ENCODE measurements around the gene AGAP5. TPM values are rescaled to one million over a fixed set of nuclear protein-coding genes. Genes with fewer than 3 reads are reported as not detected.

The AGAP5 gene
- total and polyA plus RNA-seq, 9 of the 15 experiments (the other 6 are each of a cell fraction or from before 2014, with no cell fraction given), result 0.32 to 7.5 (median 5.3) TPM

GRCh38 chr10:73625884-73626752, 71.8 kb downstream of the AGAP5 start (continued):
- no peak for TF ChIP-seq GMEB1 (CRISPR knock-in tag; IDR thresholded peaks at IDR 0.05)
- no peak for TF ChIP-seq ZZZ3 (IDR thresholded peaks at IDR 0.05)
- no peak for TF ChIP-seq ZNF717 (CRISPR knock-in tag; IDR thresholded peaks at IDR 0.05)
- no peak for TF ChIP-seq TCF3 (CRISPR knock-in tag; IDR thresholded peaks at IDR 0.05)
- TF ChIP-seq TCF7 (IDR thresholded peaks at IDR 0.05; ENCODE audit: borderline replicate concordance), result no peak
- TF ChIP-seq POLR3G (IDR thresholded peaks at IDR 0.05; ENCODE audit: extremely low read depth, insufficient read length, insufficient replicate concordance), result no peak
- no peak for TF ChIP-seq RAD21 (CRISPR knock-in tag; conservative IDR thresholded peaks at IDR 0.05 in 1 of 2, IDR thresholded peaks at IDR 0.05 in 1 of 2)
- TF ChIP-seq ATF2 (CRISPR knock-in tag; IDR thresholded peaks at IDR 0.05), result no peak
- no peak for TF ChIP-seq ZBTB8A (IDR thresholded peaks at IDR 0.05; ENCODE audit: partially characterized antibody)
- peak in 1 of 2 experiments; percentile 97; a peak in 2 of 4 replicates for TF ChIP-seq CSDE1 (IDR thresholded peaks at IDR 0.05)
- TF ChIP-seq NCOR1 (IDR thresholded peaks at IDR 0.05), result no peak
- TF ChIP-seq TBL1XR1 (IDR thresholded peaks at IDR 0.05; ENCODE audit: low read length in 2 of 2), result no peak; a peak in 1 of 4 replicates
- no peak for TF ChIP-seq MEF2D (tag; conservative IDR thresholded peaks at IDR 0.05; ENCODE audit: low read depth)
- TF ChIP-seq SMARCC2 (IDR thresholded peaks at IDR 0.05; ENCODE audit: low read depth), result no peak; the same call in 1 of the 2 replicates
- TF ChIP-seq ZNF592 (IDR thresholded peaks at IDR 0.05), result 0 out of 2 replicates have a peak, but pooled peaks have one; percentile 27
- no peak for TF ChIP-seq BHLHE40 (IDR thresholded peaks at IDR 0.05; ENCODE audit: low read length)
- TF ChIP-seq PHF20 (IDR thresholded peaks at IDR 0.05; ENCODE audit: partially characterized antibody), result peak; percentile 91
- TF ChIP-seq L3MBTL2 (IDR thresholded peaks at IDR 0.05), result peak; percentile 81
- TF ChIP-seq ETV1 (tag; conservative IDR thresholded peaks at IDR 0.05; ENCODE audit: low read depth), result no peak; the same call in 1 of the 2 replicates
- TF ChIP-seq DLX4 (CRISPR knock-in tag; IDR thresholded peaks at IDR 0.05), result no peak
- TF ChIP-seq RFX5 (IDR thresholded peaks at IDR 0.05; ENCODE audit: low read depth, low read length), result no peak
